HepG2 (cell line): ENCODE data around the gene TTLL1. TPM values are rescaled to one million over a fixed set of nuclear protein-coding genes. Genes with fewer than 3 reads are reported as not detected.

ENCODE experiments used
- ATAC-seq: fragments of 200-7000 bp; cut with Tn5 transposase; 3 replicates; pipeline ENCODE4 v1.9.1; 2020; ENCODE audit warnings: mild to moderate bottlenecking, moderate library complexity
- BruUV-seq: library from RNA; stranded (reverse); fragments of 400-500 nt; replicated peaks from 2 replicates; lab custom pipeline; 2021; lab: Mats Ljungman, UMichigan
- CTCF ChIA-PET: fragments of 300-600 bp; formaldehyde crosslinking; extraction: SDS; loops from one replicate; lab custom pipeline; 2021; ENCODE audit warnings: low total read pairs, inconsistent platforms, low intra/inter-chr PET ratio; lab: Yijun Ruan, JAX
- POLR2A ChIA-PET: fragments of 350-600 bp; sonication (Branson Sonifier 250); formaldehyde crosslinking; loops from one replicate; lab custom pipeline; 2020; ENCODE audit warnings: antibody characterized with exemption, inconsistent platforms; lab: Yijun Ruan, JAX
- DNase-seq: peaks from one replicate; pipeline ENCODE4 v3.0.0-alpha.2; 2015; ENCODE audit warnings: low spot score
- FAIRE-seq: peaks from 3 replicates; lab custom pipeline; 2011; peaks lifted over from hg19 to GRCh38; lab: Jason Lieb, UNC
- H2AFZ ChIP-seq: one replicate; pipeline ENCODE4 v1.6.1; 2011; ENCODE audit warnings: low read length, inconsistent platforms
- H3K27ac ChIP-seq: fragments of 300-600 bp; 3 replicates; pipeline ENCODE4 v1.8.0; 2011; ENCODE audit warnings: mixed run types, mild to moderate bottlenecking, mixed read lengths, low read length, inconsistent platforms; ENCODE audit not compliant: insufficient read depth; ENCODE audit errors: extremely low read length
- H3K27me3 ChIP-seq, 2 experiments: fragments of 200-600 bp in 1 of 2; 2 replicates in 1 of 2; 3 replicates in 1 of 2; pipeline versions ENCODE4 v1.6.0 to v1.8.0; 2011; ENCODE audit warnings: low read length in 2 of 2, mild to moderate bottlenecking in 2 of 2, moderate library complexity in 2 of 2, inconsistent platforms in 1 of 2; ENCODE audit not compliant: insufficient read depth in 2 of 2, control insufficient read depth in 1 of 2
- H3K36me3 ChIP-seq, 2 experiments: fragments of 200-600 bp in 1 of 2; replicated peaks in 1 of 2; 2 replicates in 1 of 2; 3 replicates in 1 of 2; pipeline versions ENCODE4 v1.5.1 to v1.8.0; 2011; ENCODE audit warnings: low read length in 2 of 2, inconsistent platforms in 1 of 2; ENCODE audit not compliant: insufficient read depth in 2 of 2, control insufficient read depth in 1 of 2
- H3K4me1 ChIP-seq: 2 replicates; pipeline ENCODE4 v1.5.1; 2012; ENCODE audit warnings: low read length, inconsistent platforms; ENCODE audit not compliant: insufficient read depth
- H3K4me2 ChIP-seq: 2 replicates; pipeline ENCODE4 v1.6.0; 2011; ENCODE audit warnings: low read depth, low read length, inconsistent platforms
- H3K4me3 ChIP-seq, 3 experiments: fragments of 200-600 bp in 1 of 3; sonication (generic), shearing (Covaris generic) in 1 of 3; replicated peaks in 1 of 3; 2 replicates each; pipeline ENCODE4 v1.5.1; 2011 to 2016; ENCODE audit warnings: low read length in 3 of 3, inconsistent platforms in 2 of 3, low read depth in 2 of 3, mild to moderate bottlenecking in 2 of 3, control low read depth in 1 of 3, mixed read lengths in 1 of 3; ENCODE audit not compliant: insufficient read depth in 1 of 3
- H3K79me2 ChIP-seq: one replicate; pipeline ENCODE4 v1.6.1; 2011; ENCODE audit warnings: low read length, inconsistent platforms; ENCODE audit not compliant: insufficient read depth
- H3K9ac ChIP-seq: 2 replicates; pipeline ENCODE4 v1.6.0; 2011; ENCODE audit warnings: mild to moderate bottlenecking, low read depth, low read length, inconsistent platforms; ENCODE audit not compliant: insufficient read depth
- H3K9me3 ChIP-seq: 2 replicates; pipeline ENCODE4 v1.5.1; 2012; ENCODE audit warnings: mild to moderate bottlenecking, low read length
- H4K20me1 ChIP-seq: 2 replicates; pipeline ENCODE4 v1.6.0; 2011; ENCODE audit warnings: inconsistent platforms, mild to moderate bottlenecking, low read length, moderate library complexity; ENCODE audit not compliant: insufficient read depth
- BHLHE40 ChIP-seq: IDR thresholded peaks from 2 replicates; pipeline ENCODE4 v1.6.1; 2011; ENCODE audit warnings: low read length, improper control_type of control experiment
- EZH2 ChIP-seq: conservative IDR thresholded peaks from 2 replicates; pipeline ENCODE4 v1.6.1; 2012; ENCODE audit warnings: mild to moderate bottlenecking, low read depth, low read length, moderate library complexity
- FOXC1 ChIP-seq: sonication (generic); formaldehyde crosslinking; IDR thresholded peaks from 2 replicates; pipeline ENCODE4 v1.8.0; 2022; ENCODE audit warnings: mild to moderate bottlenecking, missing genetic modification reagents, borderline replicate concordance
- KDM4B ChIP-seq: sonication (generic); formaldehyde crosslinking; IDR thresholded peaks from 2 replicates; pipeline ENCODE4 v1.4.0; 2020; ENCODE audit warnings: missing genetic modification reagents
- KLF16 ChIP-seq, 2 experiments: sonication (generic) in 1 of 2; formaldehyde crosslinking in 1 of 2; IDR thresholded peaks; 2 replicates each; pipeline versions ENCODE4 v1.6.1 to v1.8.0; 2016 to 2023; ENCODE audit warnings: missing genetic modification reagents in 2 of 2, missing compliant biosample characterization in 1 of 2
- MXI1 ChIP-seq: IDR thresholded peaks from 3 replicates; pipeline ENCODE4 v1.6.1; 2012; ENCODE audit warnings: low read depth, low read length, inconsistent platforms, borderline replicate concordance
- SAP130 ChIP-seq: IDR thresholded peaks from 2 replicates; pipeline ENCODE4 v1.6.1; 2016; ENCODE audit warnings: low read depth
- ZIK1 ChIP-seq: sonication (generic); formaldehyde crosslinking; IDR thresholded peaks from 2 replicates; pipeline ENCODE4 v1.5.0; 2020; ENCODE audit warnings: mild to moderate bottlenecking, low read depth, missing genetic modification reagents, borderline replicate concordance
- ZNF891 ChIP-seq: sonication (generic); formaldehyde crosslinking; IDR thresholded peaks from 2 replicates; pipeline ENCODE4 v1.5.0; 2020; ENCODE audit warnings: mild to moderate bottlenecking, missing genetic modification reagents
- WGBS: methylation state at CpG from one replicate; pipeline ENCODE4 v1.1.6; 2017; ENCODE audit warnings: low lambda C conversion rate; 5-methylcytosine and 5-hydroxymethylcytosine counted together
- in situ Hi-C: cut with HindIII; loops from 2 replicates; pipeline ENCODE4 v1.10.0; 2017; ENCODE audit warnings: low pct_unique_long_range_greater_than_20kb; ENCODE audit not compliant: extremely low pct_ligation_motif_present
- intact Hi-C: fragments of 100-400 bp; cut with micrococcal nuclease; formaldehyde crosslinking; loops from one replicate; pipeline ENCODE4 v1.10.0; 2022; ENCODE audit not compliant: unreplicated experiment
- polyA plus RNA-seq, 8 experiments: library from polyadenylated mRNA; depleted of rRNA in 3 of 8; stranded (reverse) in 7 of 8; unstranded in 1 of 8; fragments of >200 nt; fragmentation: Illumina TruSeq in 4 of 8; extraction: Trizol in 4 of 8; gene quantifications; 2 replicates each; pipeline versions ENCODE4 v1.2.1 to v1.2.3, GENCODE V29; 2011 to 2016; ENCODE audit warnings: low read depth in 4 of 8, missing spikeins in 1 of 8, mixed read lengths in 1 of 8; ENCODE audit not compliant: insufficient read depth in 1 of 8
- total RNA-seq, 5 experiments: library from RNA; depleted of rRNA; stranded (reverse); fragments of >200 nt; fragmentation: Illumina TruSeq; extraction: Trizol; gene quantifications; 2 replicates each; pipeline ENCODE4 v1.2.3, GENCODE V29; 2016; ENCODE audit warnings: low read depth in 1 of 5
- TF ChIP-seq, protein P1 (sequence below): sonication (generic); formaldehyde crosslinking; conservative IDR thresholded peaks from 2 replicates; pipeline ENCODE4 v1.4.0; 2020; ENCODE audit warnings: missing genetic modification reagents
- TF ChIP-seq, protein P2 (sequence below): sonication (generic); formaldehyde crosslinking; IDR thresholded peaks from 2 replicates; pipeline ENCODE4 v1.4.0; 2020; ENCODE audit warnings: missing genetic modification reagents
- TF ChIP-seq, protein P3 (sequence below): IDR thresholded peaks from 2 replicates; pipeline ENCODE4 v1.4.0; 2020; ENCODE audit warnings: mild to moderate bottlenecking, missing genetic modification reagents
- TF ChIP-seq, protein P4 (sequence below): IDR thresholded peaks from 2 replicates; pipeline ENCODE4 v1.6.1; 2012; ENCODE audit warnings: inconsistent platforms

Gene TTLL1
- total and polyA plus RNA-seq, 2 of the 13 experiments (the other 11 are each of a cell fraction or from before 2014, with no cell fraction given) = 1.6 to 5.3 TPM

DNA sequence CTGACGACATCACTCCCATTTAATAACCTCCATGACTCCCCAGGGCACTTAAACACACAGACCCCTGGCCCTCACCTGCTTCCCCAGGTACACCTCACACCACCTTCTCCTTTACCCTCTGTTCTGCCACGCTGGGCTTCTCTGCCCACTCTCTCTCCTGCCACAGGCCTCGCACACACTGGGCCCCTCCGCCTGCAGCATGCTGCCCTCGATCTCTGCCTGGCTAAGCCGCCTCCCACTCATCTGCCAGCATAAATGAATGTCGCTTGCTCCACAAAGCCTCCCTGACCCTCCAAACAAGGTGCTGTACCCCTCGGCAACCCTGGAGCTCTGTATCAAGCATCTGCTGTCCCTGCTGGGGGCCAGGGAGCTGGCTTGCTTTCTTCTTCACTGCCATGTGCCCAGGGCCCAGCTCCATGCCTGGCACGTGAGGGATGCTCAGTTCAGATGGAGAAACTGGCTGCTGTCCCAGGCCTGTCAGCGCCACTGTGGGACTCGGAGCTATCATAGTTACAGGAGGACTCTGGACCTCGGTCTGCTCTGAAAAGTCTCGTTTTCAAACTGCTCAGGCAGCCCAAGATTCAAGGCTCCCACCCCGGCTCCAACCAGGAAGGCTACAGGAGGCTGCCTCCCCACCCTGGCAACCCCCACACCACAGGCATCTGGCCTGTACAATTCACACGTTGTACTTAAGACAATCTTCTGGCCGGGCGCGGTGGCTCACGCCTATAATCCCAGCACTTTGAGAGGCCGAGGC is 11.9 kb downstream of the TTLL1 start:
- ChIA-PET POLR2A (interaction anchor here (1.4 to 1.7 kb wide), 2 partner anchors 13 to 84 kb away, joined by 3 to 4 read pairs; no protein-coding TSS in a partner anchor), CTCF (no interaction called here)
- Histone ChIP-seq H3K79me2 (no peaks in the 10 kb centered on the region), H3K4me3 (peak overlapping the region in 1 of 3 experiments; percentile 45; a peak in 2 of 6 replicates), H3K27me3 (no peaks in the 10 kb centered on the region), H3K36me3 (no peaks in the 10 kb centered on the region), H3K4me2 (peak overlapping the region; percentile 40), H3K27ac (no peak overlapping the region), H3K9me3 (no peaks in the 10 kb centered on the region), H3K4me1 (peaks cover 44% of the 10 kb centered on the region), H4K20me1 (no peaks in the 10 kb centered on the region), H2AFZ (no peak overlapping the region), H3K9ac (no peak overlapping the region)
- DNase-seq (no peak), FAIRE-seq (peak; percentile 4), ATAC-seq (peak; percentile 75)
- WGBS = 25% methylated on average over 9 of the region's 20 CpGs
- BruUV-seq = no TSS peak
- intact Hi-C loops (no loop called here), in situ Hi-C loops (no loop called here)
- TF ChIP-seq, protein P1, sequence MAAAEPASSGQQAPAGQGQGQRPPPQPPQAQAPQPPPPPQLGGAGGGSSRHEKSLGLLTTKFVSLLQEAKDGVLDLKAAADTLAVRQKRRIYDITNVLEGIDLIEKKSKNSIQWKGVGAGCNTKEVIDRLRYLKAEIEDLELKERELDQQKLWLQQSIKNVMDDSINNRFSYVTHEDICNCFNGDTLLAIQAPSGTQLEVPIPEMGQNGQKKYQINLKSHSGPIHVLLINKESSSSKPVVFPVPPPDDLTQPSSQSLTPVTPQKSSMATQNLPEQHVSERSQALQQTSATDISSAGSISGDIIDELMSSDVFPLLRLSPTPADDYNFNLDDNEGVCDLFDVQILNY = no peak
- TF ChIP-seq FOXC1 (0 out of 2 replicates have a peak, but pooled peaks have one; percentile 30), ZNF891 (CRISPR knock-in tag) (0 out of 2 replicates have a peak, but pooled peaks have one; percentile 28), KLF16 (CRISPR knock-in tag; IDR thresholded peaks at IDR 0.05) (no peak), ZIK1 (CRISPR knock-in tag) (no peak), MXI1 (no peak), SAP130 (peak; percentile 24; the same call in 1 of the 2 replicates), EZH2 (no peak), BHLHE40 (peak; percentile 91), KDM4B (CRISPR knock-in tag) (no peak)
- TF ChIP-seq, protein P2, sequence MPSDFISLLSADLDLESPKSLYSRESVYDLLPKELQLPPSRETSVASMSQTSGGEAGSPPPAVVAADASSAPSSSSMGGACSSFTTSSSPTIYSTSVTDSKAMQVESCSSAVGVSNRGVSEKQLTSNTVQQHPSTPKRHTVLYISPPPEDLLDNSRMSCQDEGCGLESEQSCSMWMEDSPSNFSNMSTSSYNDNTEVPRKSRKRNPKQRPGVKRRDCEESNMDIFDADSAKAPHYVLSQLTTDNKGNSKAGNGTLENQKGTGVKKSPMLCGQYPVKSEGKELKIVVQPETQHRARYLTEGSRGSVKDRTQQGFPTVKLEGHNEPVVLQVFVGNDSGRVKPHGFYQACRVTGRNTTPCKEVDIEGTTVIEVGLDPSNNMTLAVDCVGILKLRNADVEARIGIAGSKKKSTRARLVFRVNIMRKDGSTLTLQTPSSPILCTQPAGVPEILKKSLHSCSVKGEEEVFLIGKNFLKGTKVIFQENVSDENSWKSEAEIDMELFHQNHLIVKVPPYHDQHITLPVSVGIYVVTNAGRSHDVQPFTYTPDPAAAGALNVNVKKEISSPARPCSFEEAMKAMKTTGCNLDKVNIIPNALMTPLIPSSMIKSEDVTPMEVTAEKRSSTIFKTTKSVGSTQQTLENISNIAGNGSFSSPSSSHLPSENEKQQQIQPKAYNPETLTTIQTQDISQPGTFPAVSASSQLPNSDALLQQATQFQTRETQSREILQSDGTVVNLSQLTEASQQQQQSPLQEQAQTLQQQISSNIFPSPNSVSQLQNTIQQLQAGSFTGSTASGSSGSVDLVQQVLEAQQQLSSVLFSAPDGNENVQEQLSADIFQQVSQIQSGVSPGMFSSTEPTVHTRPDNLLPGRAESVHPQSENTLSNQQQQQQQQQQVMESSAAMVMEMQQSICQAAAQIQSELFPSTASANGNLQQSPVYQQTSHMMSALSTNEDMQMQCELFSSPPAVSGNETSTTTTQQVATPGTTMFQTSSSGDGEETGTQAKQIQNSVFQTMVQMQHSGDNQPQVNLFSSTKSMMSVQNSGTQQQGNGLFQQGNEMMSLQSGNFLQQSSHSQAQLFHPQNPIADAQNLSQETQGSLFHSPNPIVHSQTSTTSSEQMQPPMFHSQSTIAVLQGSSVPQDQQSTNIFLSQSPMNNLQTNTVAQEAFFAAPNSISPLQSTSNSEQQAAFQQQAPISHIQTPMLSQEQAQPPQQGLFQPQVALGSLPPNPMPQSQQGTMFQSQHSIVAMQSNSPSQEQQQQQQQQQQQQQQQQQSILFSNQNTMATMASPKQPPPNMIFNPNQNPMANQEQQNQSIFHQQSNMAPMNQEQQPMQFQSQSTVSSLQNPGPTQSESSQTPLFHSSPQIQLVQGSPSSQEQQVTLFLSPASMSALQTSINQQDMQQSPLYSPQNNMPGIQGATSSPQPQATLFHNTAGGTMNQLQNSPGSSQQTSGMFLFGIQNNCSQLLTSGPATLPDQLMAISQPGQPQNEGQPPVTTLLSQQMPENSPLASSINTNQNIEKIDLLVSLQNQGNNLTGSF (CRISPR knock-in tag) = no peak
- TF ChIP-seq, protein P3, sequence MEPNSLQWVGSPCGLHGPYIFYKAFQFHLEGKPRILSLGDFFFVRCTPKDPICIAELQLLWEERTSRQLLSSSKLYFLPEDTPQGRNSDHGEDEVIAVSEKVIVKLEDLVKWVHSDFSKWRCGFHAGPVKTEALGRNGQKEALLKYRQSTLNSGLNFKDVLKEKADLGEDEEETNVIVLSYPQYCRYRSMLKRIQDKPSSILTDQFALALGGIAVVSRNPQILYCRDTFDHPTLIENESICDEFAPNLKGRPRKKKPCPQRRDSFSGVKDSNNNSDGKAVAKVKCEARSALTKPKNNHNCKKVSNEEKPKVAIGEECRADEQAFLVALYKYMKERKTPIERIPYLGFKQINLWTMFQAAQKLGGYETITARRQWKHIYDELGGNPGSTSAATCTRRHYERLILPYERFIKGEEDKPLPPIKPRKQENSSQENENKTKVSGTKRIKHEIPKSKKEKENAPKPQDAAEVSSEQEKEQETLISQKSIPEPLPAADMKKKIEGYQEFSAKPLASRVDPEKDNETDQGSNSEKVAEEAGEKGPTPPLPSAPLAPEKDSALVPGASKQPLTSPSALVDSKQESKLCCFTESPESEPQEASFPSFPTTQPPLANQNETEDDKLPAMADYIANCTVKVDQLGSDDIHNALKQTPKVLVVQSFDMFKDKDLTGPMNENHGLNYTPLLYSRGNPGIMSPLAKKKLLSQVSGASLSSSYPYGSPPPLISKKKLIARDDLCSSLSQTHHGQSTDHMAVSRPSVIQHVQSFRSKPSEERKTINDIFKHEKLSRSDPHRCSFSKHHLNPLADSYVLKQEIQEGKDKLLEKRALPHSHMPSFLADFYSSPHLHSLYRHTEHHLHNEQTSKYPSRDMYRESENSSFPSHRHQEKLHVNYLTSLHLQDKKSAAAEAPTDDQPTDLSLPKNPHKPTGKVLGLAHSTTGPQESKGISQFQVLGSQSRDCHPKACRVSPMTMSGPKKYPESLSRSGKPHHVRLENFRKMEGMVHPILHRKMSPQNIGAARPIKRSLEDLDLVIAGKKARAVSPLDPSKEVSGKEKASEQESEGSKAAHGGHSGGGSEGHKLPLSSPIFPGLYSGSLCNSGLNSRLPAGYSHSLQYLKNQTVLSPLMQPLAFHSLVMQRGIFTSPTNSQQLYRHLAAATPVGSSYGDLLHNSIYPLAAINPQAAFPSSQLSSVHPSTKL (CRISPR knock-in tag) = peak; percentile 19; the same call in 1 of the 2 replicates
- TF ChIP-seq, protein P4, sequence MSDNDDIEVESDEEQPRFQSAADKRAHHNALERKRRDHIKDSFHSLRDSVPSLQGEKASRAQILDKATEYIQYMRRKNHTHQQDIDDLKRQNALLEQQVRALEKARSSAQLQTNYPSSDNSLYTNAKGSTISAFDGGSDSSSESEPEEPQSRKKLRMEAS = peak; percentile 37; the same call in 1 of the 2 replicates
